Measurements from ENCODE around the gene CTBP1. TPM values are rescaled to one million over a fixed set of nuclear protein-coding genes. Genes with fewer than 3 reads are reported as not detected.

CTBP1 gene
- polyA plus RNA-seq, 1 donor from 2014 or later: 325 TPM

DNA sequence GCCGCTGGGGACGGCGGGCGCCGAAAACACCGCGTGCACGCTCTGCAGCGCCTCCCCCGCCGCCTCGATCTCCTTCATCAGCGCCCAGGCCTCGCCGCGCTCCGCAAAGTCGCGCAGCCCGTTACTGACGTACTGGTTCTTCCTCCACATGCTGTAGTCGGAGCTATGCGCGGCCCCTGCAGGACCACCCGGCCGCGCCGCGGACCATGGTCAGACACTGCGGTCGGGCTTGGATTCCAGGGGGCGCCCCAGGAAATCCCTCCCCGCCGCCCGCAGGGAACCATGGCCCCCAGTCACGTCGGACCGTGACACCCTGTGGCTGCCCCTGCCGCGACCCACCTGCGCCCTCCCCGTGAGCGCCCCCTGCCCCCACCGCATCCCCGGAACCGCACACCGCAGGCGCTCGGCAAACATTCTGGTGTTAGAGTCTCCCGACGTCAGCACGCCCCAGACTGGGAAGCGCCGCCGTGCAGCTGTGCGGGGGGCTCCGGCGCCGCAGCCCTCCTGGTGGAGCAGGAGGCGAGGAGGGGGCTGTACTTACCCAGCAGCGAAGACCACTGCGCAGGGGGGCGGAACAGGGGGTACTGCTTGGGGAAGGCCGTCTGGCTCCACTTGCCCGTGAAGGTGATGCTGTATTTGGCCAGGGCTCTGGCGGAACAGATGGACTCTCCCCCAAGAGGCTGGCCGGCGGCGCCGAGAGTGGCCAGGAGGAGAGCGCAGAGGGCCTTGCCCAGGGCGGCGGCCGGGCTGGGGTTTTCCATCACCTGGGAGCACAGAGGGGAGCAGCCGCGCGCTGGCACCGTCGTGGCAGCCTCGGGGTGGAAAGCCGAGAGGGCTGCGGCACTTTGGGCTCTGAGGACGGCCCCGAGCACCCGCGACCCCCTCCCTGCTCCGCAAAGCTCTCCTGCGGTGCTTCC lies 77.4 kb downstream of the CTBP1 start:
- H3K9me2 ChIP-seq (ENCODE audit: insufficient read depth, low read length): no peaks in the 10 kb centered on the region
- H2AFZ ChIP-seq (ENCODE audit: low read depth, low read length): no peak overlapping the region
- H3K36me3 ChIP-seq (ENCODE audit: insufficient read depth, low read length): no peaks in the 10 kb centered on the region
- peaks cover 65% of the 10 kb centered on the region for H3K27me3 ChIP-seq (ENCODE audit: insufficient read depth, low read depth, low read length)
- no peak overlapping the region for H3K27ac ChIP-seq (ENCODE audit: low read length)
- TF ChIP-seq EP300 (conservative IDR thresholded peaks at IDR 0.05; ENCODE audit: poor library complexity, severe bottlenecking) (no peak), SMC3 (conservative IDR thresholded peaks at IDR 0.05; ENCODE audit: poor library complexity) (no peak), RAD21 (conservative IDR thresholded peaks at IDR 0.05) (no peak), TAF1 (IDR thresholded peaks at IDR 0.05; ENCODE audit: low read depth) (no peak), POLR2AphosphoS5 (IDR thresholded peaks at IDR 0.05) (no peak)
- TF ChIP-seq, protein P1, sequence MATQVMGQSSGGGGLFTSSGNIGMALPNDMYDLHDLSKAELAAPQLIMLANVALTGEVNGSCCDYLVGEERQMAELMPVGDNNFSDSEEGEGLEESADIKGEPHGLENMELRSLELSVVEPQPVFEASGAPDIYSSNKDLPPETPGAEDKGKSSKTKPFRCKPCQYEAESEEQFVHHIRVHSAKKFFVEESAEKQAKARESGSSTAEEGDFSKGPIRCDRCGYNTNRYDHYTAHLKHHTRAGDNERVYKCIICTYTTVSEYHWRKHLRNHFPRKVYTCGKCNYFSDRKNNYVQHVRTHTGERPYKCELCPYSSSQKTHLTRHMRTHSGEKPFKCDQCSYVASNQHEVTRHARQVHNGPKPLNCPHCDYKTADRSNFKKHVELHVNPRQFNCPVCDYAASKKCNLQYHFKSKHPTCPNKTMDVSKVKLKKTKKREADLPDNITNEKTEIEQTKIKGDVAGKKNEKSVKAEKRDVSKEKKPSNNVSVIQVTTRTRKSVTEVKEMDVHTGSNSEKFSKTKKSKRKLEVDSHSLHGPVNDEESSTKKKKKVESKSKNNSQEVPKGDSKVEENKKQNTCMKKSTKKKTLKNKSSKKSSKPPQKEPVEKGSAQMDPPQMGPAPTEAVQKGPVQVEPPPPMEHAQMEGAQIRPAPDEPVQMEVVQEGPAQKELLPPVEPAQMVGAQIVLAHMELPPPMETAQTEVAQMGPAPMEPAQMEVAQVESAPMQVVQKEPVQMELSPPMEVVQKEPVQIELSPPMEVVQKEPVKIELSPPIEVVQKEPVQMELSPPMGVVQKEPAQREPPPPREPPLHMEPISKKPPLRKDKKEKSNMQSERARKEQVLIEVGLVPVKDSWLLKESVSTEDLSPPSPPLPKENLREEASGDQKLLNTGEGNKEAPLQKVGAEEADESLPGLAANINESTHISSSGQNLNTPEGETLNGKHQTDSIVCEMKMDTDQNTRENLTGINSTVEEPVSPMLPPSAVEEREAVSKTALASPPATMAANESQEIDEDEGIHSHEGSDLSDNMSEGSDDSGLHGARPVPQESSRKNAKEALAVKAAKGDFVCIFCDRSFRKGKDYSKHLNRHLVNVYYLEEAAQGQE (IDR thresholded peaks at IDR 0.05; ENCODE audit: borderline replicate concordance): no peak
- TF ChIP-seq, protein P2, sequence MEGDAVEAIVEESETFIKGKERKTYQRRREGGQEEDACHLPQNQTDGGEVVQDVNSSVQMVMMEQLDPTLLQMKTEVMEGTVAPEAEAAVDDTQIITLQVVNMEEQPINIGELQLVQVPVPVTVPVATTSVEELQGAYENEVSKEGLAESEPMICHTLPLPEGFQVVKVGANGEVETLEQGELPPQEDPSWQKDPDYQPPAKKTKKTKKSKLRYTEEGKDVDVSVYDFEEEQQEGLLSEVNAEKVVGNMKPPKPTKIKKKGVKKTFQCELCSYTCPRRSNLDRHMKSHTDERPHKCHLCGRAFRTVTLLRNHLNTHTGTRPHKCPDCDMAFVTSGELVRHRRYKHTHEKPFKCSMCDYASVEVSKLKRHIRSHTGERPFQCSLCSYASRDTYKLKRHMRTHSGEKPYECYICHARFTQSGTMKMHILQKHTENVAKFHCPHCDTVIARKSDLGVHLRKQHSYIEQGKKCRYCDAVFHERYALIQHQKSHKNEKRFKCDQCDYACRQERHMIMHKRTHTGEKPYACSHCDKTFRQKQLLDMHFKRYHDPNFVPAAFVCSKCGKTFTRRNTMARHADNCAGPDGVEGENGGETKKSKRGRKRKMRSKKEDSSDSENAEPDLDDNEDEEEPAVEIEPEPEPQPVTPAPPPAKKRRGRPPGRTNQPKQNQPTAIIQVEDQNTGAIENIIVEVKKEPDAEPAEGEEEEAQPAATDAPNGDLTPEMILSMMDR (IDR thresholded peaks at IDR 0.05; ENCODE audit: poor library complexity, severe bottlenecking): no peak
- no peak overlapping the region for H3K4me2 ChIP-seq (ENCODE audit: low read length)
- H3F3A ChIP-seq (ENCODE audit: insufficient read depth, low read length, poor library complexity, severe bottlenecking): no peaks in the 10 kb centered on the region
- H3K9ac ChIP-seq (ENCODE audit: low read length): no peak overlapping the region
- peak overlapping the region; percentile 51 for H3K4me3 ChIP-seq (ENCODE audit: low read length)
- H4K20me1 ChIP-seq (ENCODE audit: insufficient read depth): no peaks in the 10 kb centered on the region
- H3K79me2 ChIP-seq (replicated peaks; ENCODE audit: insufficient read depth, low read length): no peaks in the 10 kb centered on the region
- H3K9me3 ChIP-seq (ENCODE audit: low read length): no peaks in the 10 kb centered on the region

DNA sequence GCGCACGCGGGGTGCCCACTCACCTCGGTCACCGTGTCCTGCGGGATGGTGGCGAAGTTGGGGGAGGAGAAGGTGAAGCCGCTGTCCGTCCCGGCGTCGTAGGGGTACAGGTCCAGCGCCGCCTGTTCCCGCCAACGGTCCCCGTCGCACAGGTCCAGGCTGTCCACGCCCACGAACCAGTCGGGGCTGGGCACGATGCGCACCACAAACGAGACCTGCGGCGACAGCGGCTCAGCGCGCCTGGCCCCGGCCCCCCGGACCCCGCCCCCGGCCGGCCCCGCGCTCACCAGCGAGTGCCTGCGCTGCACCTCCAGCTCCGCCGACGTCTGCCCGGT lies 78.0 kb downstream of the CTBP1 start:
- Histone ChIP-seq H2AFZ (ENCODE audit: low read depth, low read length) (no peak overlapping the region), H3K9me2 (ENCODE audit: insufficient read depth, low read length) (no peaks in the 10 kb centered on the region), H3K4me2 (ENCODE audit: low read length) (no peak overlapping the region), H3K9me3 (ENCODE audit: low read length) (no peaks in the 10 kb centered on the region), H3K36me3 (ENCODE audit: insufficient read depth, low read length) (no peaks in the 10 kb centered on the region), H4K20me1 (ENCODE audit: insufficient read depth) (no peaks in the 10 kb centered on the region), H3K27me3 (ENCODE audit: insufficient read depth, low read depth, low read length) (peaks cover 65% of the 10 kb centered on the region), H3K27ac (ENCODE audit: low read length) (no peak overlapping the region), H3K4me3 (ENCODE audit: low read length) (peak overlapping the region; percentile 51), H3K9ac (ENCODE audit: low read length) (no peak overlapping the region), H3K79me2 (replicated peaks; ENCODE audit: insufficient read depth, low read length) (no peaks in the 10 kb centered on the region), H3F3A (ENCODE audit: insufficient read depth, low read length, poor library complexity, severe bottlenecking) (no peaks in the 10 kb centered on the region)
- TF ChIP-seq SMC3 (conservative IDR thresholded peaks at IDR 0.05; ENCODE audit: poor library complexity) (no peak), TAF1 (IDR thresholded peaks at IDR 0.05; ENCODE audit: low read depth) (no peak), MXI1 (conservative IDR thresholded peaks at IDR 0.05; ENCODE audit: poor library complexity, severe bottlenecking) (no peak)
- TF ChIP-seq, protein P2 (IDR thresholded peaks at IDR 0.05; ENCODE audit: poor library complexity, severe bottlenecking): no peak
